Right atrium auricular region (tissue), 2 donors: Measurements from ENCODE around the gene SPATS2. TPM values are rescaled to one million over a fixed set of nuclear protein-coding genes. Genes with fewer than 3 reads are reported as not detected.

Experiments used
- DNase-seq: peaks from one replicate; pipeline ENCODE4 v3.0.0-alpha.2; 2019; ENCODE audit warnings: low spot score
- H3K27ac ChIP-seq, 2 donors: fragments of 200-600 bp; sonication (generic); 1 replicate in 1 of 2; 2 replicates in 1 of 2; pipeline ENCODE4 v1.5.1; 2016 to 2019
- H3K27me3 ChIP-seq, 2 donors: fragments of 200-600 bp; sonication (generic); one replicate each; pipeline versions ENCODE4 v1.5.1 to v1.6.0; 2017 to 2019
- H3K36me3 ChIP-seq: fragments of 200-600 bp; sonication (generic); one replicate; pipeline ENCODE4 v1.5.1; 2016
- H3K4me1 ChIP-seq, 2 donors: fragments of 200-600 bp; sonication (generic); one replicate each; pipeline versions ENCODE4 v1.5.1 to v1.6.0; 2017 to 2019
- H3K4me3 ChIP-seq, 2 donors: fragments of 200-600 bp; sonication (generic); 1 replicate in 1 of 2; 2 replicates in 1 of 2; pipeline ENCODE4 v1.5.1; 2017 to 2019; ENCODE audit warnings: mild to moderate bottlenecking in 1 of 2, moderate library complexity in 1 of 2
- H3K9me3 ChIP-seq, 2 donors: fragments of 200-600 bp; sonication (generic); one replicate each; pipeline ENCODE4 v1.5.1; 2019
- total RNA-seq, 2 donors: library from RNA; depleted of rRNA; stranded (reverse); fragments of >200 nt; gene quantifications; one replicate each; pipeline ENCODE4 v1.1.0, GENCODE V29; 2016
- TF ChIP-seq, protein P1 (sequence below), 2 donors: fragments of 200-600 bp; sonication (generic); IDR thresholded peaks; one replicate each; pipeline ENCODE4 v1.5.1; 2019; ENCODE audit warnings: antibody characterized with exemption in 2 of 2

Gene SPATS2
- total RNA-seq, 2 donors from 2014 or later: 4.6 to 7.6 TPM

DNA sequence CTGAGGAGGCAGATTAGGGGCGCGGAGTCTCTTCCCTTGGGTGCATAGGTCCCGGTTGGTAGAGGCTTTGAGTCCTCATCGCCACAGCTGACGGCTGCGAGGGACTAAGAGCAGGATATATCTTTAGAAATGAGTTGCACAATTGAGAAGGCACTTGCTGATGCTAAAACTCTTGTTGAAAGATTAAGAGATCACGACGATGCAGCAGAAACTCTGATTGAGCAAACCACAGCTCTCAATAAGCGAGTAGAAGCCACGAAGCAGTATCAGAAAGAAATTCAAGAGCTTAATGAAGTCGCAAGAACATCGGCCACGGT lies 22.1 kb downstream of the SPATS2 start:
- no peak overlapping the region for H3K4me3 ChIP-seq
- no peaks in the 10 kb centered on the region for H3K4me1 ChIP-seq
- no peaks in the 10 kb centered on the region for H3K36me3 ChIP-seq
- no peak for DNase-seq
- no peaks in the 10 kb centered on the region for H3K9me3 ChIP-seq
- H3K27me3 ChIP-seq: no peaks in the 10 kb centered on the region
- TF ChIP-seq, protein P1, sequence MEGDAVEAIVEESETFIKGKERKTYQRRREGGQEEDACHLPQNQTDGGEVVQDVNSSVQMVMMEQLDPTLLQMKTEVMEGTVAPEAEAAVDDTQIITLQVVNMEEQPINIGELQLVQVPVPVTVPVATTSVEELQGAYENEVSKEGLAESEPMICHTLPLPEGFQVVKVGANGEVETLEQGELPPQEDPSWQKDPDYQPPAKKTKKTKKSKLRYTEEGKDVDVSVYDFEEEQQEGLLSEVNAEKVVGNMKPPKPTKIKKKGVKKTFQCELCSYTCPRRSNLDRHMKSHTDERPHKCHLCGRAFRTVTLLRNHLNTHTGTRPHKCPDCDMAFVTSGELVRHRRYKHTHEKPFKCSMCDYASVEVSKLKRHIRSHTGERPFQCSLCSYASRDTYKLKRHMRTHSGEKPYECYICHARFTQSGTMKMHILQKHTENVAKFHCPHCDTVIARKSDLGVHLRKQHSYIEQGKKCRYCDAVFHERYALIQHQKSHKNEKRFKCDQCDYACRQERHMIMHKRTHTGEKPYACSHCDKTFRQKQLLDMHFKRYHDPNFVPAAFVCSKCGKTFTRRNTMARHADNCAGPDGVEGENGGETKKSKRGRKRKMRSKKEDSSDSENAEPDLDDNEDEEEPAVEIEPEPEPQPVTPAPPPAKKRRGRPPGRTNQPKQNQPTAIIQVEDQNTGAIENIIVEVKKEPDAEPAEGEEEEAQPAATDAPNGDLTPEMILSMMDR (IDR thresholded peaks at IDR 0.05): no peak
- H3K27ac ChIP-seq: no peak overlapping the region

GRCh38 chr12:49397000-49397399 lies 29.7 kb downstream of the SPATS2 start:
- Histone ChIP-seq H3K4me3 (no peak overlapping the region), H3K27me3 (no peaks in the 10 kb centered on the region), H3K9me3 (no peaks in the 10 kb centered on the region), H3K4me1 (no peaks in the 10 kb centered on the region), H3K27ac (no peak overlapping the region), H3K36me3 (no peaks in the 10 kb centered on the region)
- no peak for DNase-seq
- TF ChIP-seq, protein P1 (IDR thresholded peaks at IDR 0.05): no peak

DNA sequence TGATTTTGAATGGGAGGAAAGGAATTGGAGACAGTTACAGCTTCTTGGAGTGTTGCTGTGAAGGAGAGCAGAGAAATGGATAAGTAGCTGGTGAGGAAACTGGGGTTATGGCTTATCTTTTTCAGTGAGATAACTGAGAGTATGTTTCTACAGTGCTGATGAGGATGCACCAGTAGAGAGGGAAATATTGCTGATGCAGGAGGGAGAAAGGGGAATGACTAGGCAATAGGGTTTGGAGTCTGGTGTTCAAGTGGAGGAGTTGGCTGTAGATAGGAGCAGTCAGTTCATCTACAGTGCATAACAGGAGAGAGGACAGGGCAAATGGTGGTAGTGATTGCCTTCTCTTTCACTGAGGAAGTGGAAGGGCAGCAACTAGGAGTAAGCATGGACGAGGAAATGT lies 33.0 kb downstream of the SPATS2 start:
- Histone ChIP-seq H3K27ac (no peak overlapping the region), H3K27me3 (no peaks in the 10 kb centered on the region), H3K4me1 (no peaks in the 10 kb centered on the region), H3K9me3 (no peaks in the 10 kb centered on the region), H3K36me3 (no peaks in the 10 kb centered on the region), H3K4me3 (no peak overlapping the region)
- TF ChIP-seq, protein P1 (IDR thresholded peaks at IDR 0.05): no peak
- no peak for DNase-seq

DNA sequence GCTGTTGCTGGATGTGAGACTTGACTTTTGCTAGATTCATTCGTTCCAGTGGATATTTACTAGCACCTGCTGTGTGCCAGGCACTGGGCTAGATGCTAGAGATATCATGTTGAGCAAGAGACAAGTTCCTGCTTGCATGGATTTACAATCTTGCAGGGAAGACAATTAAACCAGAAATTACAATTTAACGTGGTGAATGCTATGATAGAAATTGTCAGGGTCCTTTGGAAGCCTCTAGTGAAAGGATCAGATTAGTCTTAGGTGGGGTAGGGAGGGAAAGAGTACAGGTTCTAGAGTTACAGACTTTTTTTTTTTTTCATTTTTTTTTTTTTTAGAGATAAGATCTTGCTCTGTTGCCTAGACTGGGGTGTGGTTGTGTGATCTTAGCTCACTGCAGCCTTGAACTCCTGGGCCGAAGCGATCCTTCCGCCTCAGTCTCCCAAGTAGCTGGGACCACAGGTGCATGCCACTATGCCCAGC lies 36.7 kb downstream of the SPATS2 start:
- no peak overlapping the region for H3K27ac ChIP-seq
- no peaks in the 10 kb centered on the region for H3K27me3 ChIP-seq
- H3K36me3 ChIP-seq: no peaks in the 10 kb centered on the region
- no peak for DNase-seq
- H3K4me1 ChIP-seq: no peaks in the 10 kb centered on the region
- TF ChIP-seq, protein P1 (IDR thresholded peaks at IDR 0.05): no peak
- no peak overlapping the region for H3K4me3 ChIP-seq
- no peaks in the 10 kb centered on the region for H3K9me3 ChIP-seq

GRCh38 chr12:49404956-49405355 lies 37.7 kb downstream of the SPATS2 start:
- TF ChIP-seq, protein P1 (IDR thresholded peaks at IDR 0.05): no peak
- no peaks in the 10 kb centered on the region for H3K36me3 ChIP-seq
- no peak overlapping the region for H3K27ac ChIP-seq
- H3K27me3 ChIP-seq: no peaks in the 10 kb centered on the region
- no peaks in the 10 kb centered on the region for H3K4me1 ChIP-seq
- H3K4me3 ChIP-seq: no peak overlapping the region
- DNase-seq: no peak
- H3K9me3 ChIP-seq: no peaks in the 10 kb centered on the region

DNA sequence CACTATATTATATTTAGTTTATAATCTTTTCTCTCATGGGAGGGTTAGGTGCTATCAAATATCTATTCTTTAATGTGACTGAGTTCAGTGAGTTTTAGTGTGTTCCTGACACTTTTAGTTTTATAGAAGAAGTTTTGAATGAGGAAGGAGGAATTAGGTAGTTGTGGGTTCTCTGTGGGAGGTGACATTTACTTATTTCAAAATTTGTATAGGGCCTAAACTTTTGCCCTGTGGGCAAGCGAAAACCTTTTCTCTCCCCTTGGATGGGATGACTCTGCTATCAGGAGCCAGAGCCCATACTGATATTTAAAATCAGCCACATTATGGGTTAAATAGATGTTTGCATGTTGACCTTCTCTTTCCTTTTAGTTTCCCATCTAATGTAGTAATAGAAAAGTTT lies 43.6 kb downstream of the SPATS2 start:
- no peaks in the 10 kb centered on the region for H3K27me3 ChIP-seq
- no peaks in the 10 kb centered on the region for H3K9me3 ChIP-seq
- no peaks in the 10 kb centered on the region for H3K4me1 ChIP-seq
- H3K36me3 ChIP-seq: no peaks in the 10 kb centered on the region
- H3K27ac ChIP-seq: no peak overlapping the region
- TF ChIP-seq, protein P1 (IDR thresholded peaks at IDR 0.05): no peak
- DNase-seq: no peak
- no peak overlapping the region for H3K4me3 ChIP-seq
